Fibroblast of lung (primary cell): ENCODE data around the gene FOSL2. TPM values are rescaled to one million over a fixed set of nuclear protein-coding genes. Genes with fewer than 3 reads are reported as not detected.

Experiments used
- DNase-seq, 2 donors: peaks; one replicate each; pipeline versions ENCODE4 v3.0.0 to v3.0.0-alpha.2; 2010; ENCODE audit warnings: low read depth in 2 of 2
- H2AFZ ChIP-seq: 2 replicates; pipeline ENCODE4 v1.5.1; 2012; ENCODE audit warnings: low read length, control low read depth, inconsistent platforms
- H3K27ac ChIP-seq: 2 replicates; pipeline ENCODE4 v1.5.1; 2011; ENCODE audit warnings: low read length, control low read depth; ENCODE audit not compliant: insufficient read depth
- H3K27me3 ChIP-seq: 2 replicates; pipeline ENCODE4 v1.5.1; 2011; ENCODE audit warnings: mild to moderate bottlenecking, low read length; ENCODE audit not compliant: control insufficient read depth, insufficient read depth
- H3K36me3 ChIP-seq: 2 replicates; pipeline ENCODE4 v1.5.1; 2011; ENCODE audit warnings: low read length; ENCODE audit not compliant: control insufficient read depth, insufficient read depth
- H3K4me1 ChIP-seq: 2 replicates; pipeline ENCODE4 v1.5.1; 2011; ENCODE audit warnings: low read length; ENCODE audit not compliant: control insufficient read depth, insufficient read depth; ENCODE audit errors: extremely low read depth
- H3K4me2 ChIP-seq: 2 replicates; pipeline ENCODE4 v1.5.1; 2011; ENCODE audit warnings: low read length, control low read depth; ENCODE audit not compliant: insufficient read depth; ENCODE audit errors: extremely low read depth
- H3K4me3 ChIP-seq, 4 experiments: fragments of 200-600 bp in 1 of 4; sonication (generic) in 1 of 4; replicated peaks in 1 of 4; 2 replicates each; pipeline ENCODE4 v1.5.1; 2011 to 2016; ENCODE audit warnings: low read length in 4 of 4, low read depth in 3 of 4, mild to moderate bottlenecking in 3 of 4, control low read depth in 2 of 4, inconsistent platforms in 1 of 4, mixed read lengths in 1 of 4; ENCODE audit not compliant: insufficient read depth in 1 of 4; ENCODE audit errors: control extremely low read depth in 1 of 4
- H3K79me2 ChIP-seq: 2 replicates; pipeline ENCODE4 v1.5.1; 2012; ENCODE audit warnings: mild to moderate bottlenecking, low read length, inconsistent platforms; ENCODE audit not compliant: control insufficient read depth, insufficient read depth
- H3K9ac ChIP-seq: 2 replicates; pipeline ENCODE4 v1.5.1; 2011; ENCODE audit warnings: mild to moderate bottlenecking, low read length, control low read depth; ENCODE audit not compliant: insufficient read depth
- H3K9me3 ChIP-seq: 2 replicates; pipeline ENCODE4 v1.5.1; 2012; ENCODE audit warnings: low read depth, low read length; ENCODE audit not compliant: control insufficient read depth, insufficient read depth
- H4K20me1 ChIP-seq: 2 replicates; pipeline ENCODE4 v1.5.1; 2011; ENCODE audit warnings: low read length; ENCODE audit not compliant: control insufficient read depth, insufficient read depth; ENCODE audit errors: extremely low read depth
- CTCF ChIP-seq, 2 donors: IDR thresholded peaks in 1 of 2; conservative IDR thresholded peaks in 1 of 2; 1 replicate in 1 of 2; 2 replicates in 1 of 2; pipeline ENCODE4 v1.5.1; 2011 to 2012; ENCODE audit warnings: low read length in 2 of 2, control low read depth in 1 of 2, inconsistent platforms in 1 of 2, low read depth in 1 of 2, mild to moderate bottlenecking in 1 of 2
- EZH2 ChIP-seq: IDR thresholded peaks from 2 replicates; pipeline ENCODE4 v1.5.1; 2012; ENCODE audit warnings: low read length, control low read depth, mild to moderate bottlenecking; ENCODE audit errors: missing control alignments
- polyA plus RNA-seq, 2 donors: library from polyadenylated mRNA; depleted of rRNA in 1 of 2; stranded (reverse) in 1 of 2; unstranded in 1 of 2; fragments of >200 nt; gene quantifications; 2 replicates each; pipeline ENCODE4 v1.2.1, GENCODE V29; 2011 to 2012; ENCODE audit warnings: missing spikeins in 1 of 2
- total RNA-seq: library from RNA; depleted of rRNA; stranded (reverse); fragments of >200 nt; gene quantifications from 2 replicates; pipeline ENCODE4 v1.2.1, GENCODE V29; 2014

The FOSL2 gene
- total and polyA plus RNA-seq, 2 donors (not counting 1 experiment from before 2014, with no cell fraction given) = 58.9 to 83.6 TPM

GRCh38 chr2:28343971-28344715, 48.5 kb upstream of the FOSL2 start:
- H3K4me3 ChIP-seq = no peak overlapping the region
- H2AFZ ChIP-seq = no peak overlapping the region
- no peak overlapping the region for H3K27ac ChIP-seq
- H3K79me2 ChIP-seq = no peaks in the 10 kb centered on the region
- no peak overlapping the region for H3K9ac ChIP-seq
- H3K36me3 ChIP-seq = no peaks in the 10 kb centered on the region
- no peak for DNase-seq
- no peak for TF ChIP-seq CTCF (conservative IDR thresholded peaks at IDR 0.05 in 1 of 2, IDR thresholded peaks at IDR 0.05 in 1 of 2; ENCODE audit: low read depth in 1 of 2, low read length in 2 of 2)
- TF ChIP-seq EZH2 = no peak
- no peaks in the 10 kb centered on the region for H3K9me3 ChIP-seq
- peaks cover 17% of the 10 kb centered on the region for H3K4me1 ChIP-seq
- H3K4me2 ChIP-seq = no peak overlapping the region
- H3K27me3 ChIP-seq = no peaks in the 10 kb centered on the region
- H4K20me1 ChIP-seq = no peaks in the 10 kb centered on the region

- no peak for DNase-seq
- H3K27ac ChIP-seq = no peak overlapping the region
- no peak overlapping the region for H3K4me2 ChIP-seq
- H3K36me3 ChIP-seq = no peaks in the 10 kb centered on the region
- H3K27me3 ChIP-seq = no peaks in the 10 kb centered on the region
- no peak for TF ChIP-seq EZH2
- no peak for TF ChIP-seq CTCF (conservative IDR thresholded peaks at IDR 0.05 in 1 of 2, IDR thresholded peaks at IDR 0.05 in 1 of 2; ENCODE audit: low read depth in 1 of 2, low read length in 2 of 2)
- peaks cover 17% of the 10 kb centered on the region for H3K4me1 ChIP-seq
- no peak overlapping the region for H3K4me3 ChIP-seq
- H4K20me1 ChIP-seq = no peaks in the 10 kb centered on the region
- no peaks in the 10 kb centered on the region for H3K79me2 ChIP-seq
- no peak overlapping the region for H2AFZ ChIP-seq
- no peak overlapping the region for H3K9ac ChIP-seq
- H3K9me3 ChIP-seq = no peaks in the 10 kb centered on the region
Observed at GRCh38 chr2:28344756-28345373, 47.8 kb upstream of the FOSL2 start.

GRCh38 chr2:28345619-28346018, 47.0 kb upstream of the FOSL2 start:
- H3K4me1 ChIP-seq = peaks cover 17% of the 10 kb centered on the region
- H3K36me3 ChIP-seq = no peaks in the 10 kb centered on the region
- no peak overlapping the region for H3K9ac ChIP-seq
- no peaks in the 10 kb centered on the region for H3K9me3 ChIP-seq
- no peak overlapping the region for H3K4me2 ChIP-seq
- H2AFZ ChIP-seq = no peak overlapping the region
- no peak for DNase-seq
- no peaks in the 10 kb centered on the region for H3K27me3 ChIP-seq
- no peaks in the 10 kb centered on the region for H3K79me2 ChIP-seq
- no peaks in the 10 kb centered on the region for H4K20me1 ChIP-seq
- no peak overlapping the region for H3K4me3 ChIP-seq
- no peak overlapping the region for H3K27ac ChIP-seq
- TF ChIP-seq CTCF (conservative IDR thresholded peaks at IDR 0.05 in 1 of 2, IDR thresholded peaks at IDR 0.05 in 1 of 2; ENCODE audit: low read depth in 1 of 2, low read length in 2 of 2) (no peak), EZH2 (no peak)
